ENCODE measurements around the gene AOPEP.

Gene AOPEP

GRCh38 chr9:95074632-95075031 is 348.1 kb downstream of the AOPEP start:
- DNase-seq = peak; percentile 98

- DNase-seq = peak; percentile 32
Observed at GRCh38 chr9:95075700-95076099, 349.2 kb downstream of the AOPEP start.

GRCh38 chr9:95076696-95077052 is 350.2 kb downstream of the AOPEP start:
- no peak for DNase-seq

- no peak for DNase-seq
Observed at GRCh38 chr9:95077053-95077765, 350.7 kb downstream of the AOPEP start.

GRCh38 chr9:95077766-95078370 is 351.4 kb downstream of the AOPEP start:
- no peak for DNase-seq

- no peak for DNase-seq
Observed at GRCh38 chr9:95078511-95078910, 352.0 kb downstream of the AOPEP start.

GRCh38 chr9:95078939-95079338 is 352.4 kb downstream of the AOPEP start:
- no peak for DNase-seq

GRCh38 chr9:95079461-95079860 is 353.0 kb downstream of the AOPEP start:
- DNase-seq = no peak

GRCh38 chr9:95080961-95081647 is 354.6 kb downstream of the AOPEP start:
- no peak for DNase-seq

- no peak for DNase-seq
Observed at GRCh38 chr9:95081998-95082397, 355.5 kb downstream of the AOPEP start.

- DNase-seq = no peak
Observed at GRCh38 chr9:95082401-95083084, 356.0 kb downstream of the AOPEP start.

GRCh38 chr9:95083086-95083768 is 356.7 kb downstream of the AOPEP start:
- no peak for DNase-seq

- DNase-seq = no peak
Observed at GRCh38 chr9:95084254-95084934, 357.9 kb downstream of the AOPEP start.

GRCh38 chr9:95085036-95085770 is 358.7 kb downstream of the AOPEP start:
- DNase-seq = peak; percentile 40

- DNase-seq = no peak
Observed at GRCh38 chr9:95085861-95086563, 359.5 kb downstream of the AOPEP start.

- no peak for DNase-seq
Observed at GRCh38 chr9:95086564-95086955, 360.1 kb downstream of the AOPEP start.

- DNase-seq = peak; percentile 50
Observed at GRCh38 chr9:95087659-95088242, 361.3 kb downstream of the AOPEP start.

GRCh38 chr9:95088421-95089161 is 362.1 kb downstream of the AOPEP start:
- no peak for DNase-seq

GRCh38 chr9:95089257-95090022 is 362.9 kb downstream of the AOPEP start:
- DNase-seq = no peak
